DOHH2 (cell line): ENCODE measurements around the gene UBE4B.
"Not testable (repeated sequence)": the region's sequence is repeated elsewhere in the genome, so short reads cannot be mapped to it uniquely, and the experiment has no call there.

Experiments
- H3F3A ChIP-seq: fragments of 200-600 bp; sonication (generic), shearing (Covaris generic); 2 replicates; pipeline ENCODE4 v1.6.0; 2016; ENCODE audit warnings: antibody characterized with exemption, mild to moderate bottlenecking; ENCODE audit not compliant: control insufficient read depth, insufficient read depth
- H3K27ac ChIP-seq: fragments of 200-600 bp; sonication (generic); 2 replicates; pipeline ENCODE4 v1.5.1; 2014; ENCODE audit warnings: low read depth, mild to moderate bottlenecking, low read length, moderate library complexity
- H3K27me3 ChIP-seq: fragments of 200-600 bp; sonication (generic); 2 replicates; pipeline ENCODE4 v1.6.1; 2014; ENCODE audit warnings: mild to moderate bottlenecking, low read length, mixed read lengths; ENCODE audit not compliant: control insufficient read depth
- H3K36me3 ChIP-seq: fragments of 200-600 bp; sonication (generic); 2 replicates; pipeline ENCODE4 v1.6.1; 2014; ENCODE audit warnings: mild to moderate bottlenecking, low read length, moderate library complexity, mixed read lengths; ENCODE audit not compliant: control insufficient read depth
- H3K4me1 ChIP-seq: fragments of 200-600 bp; sonication (generic); 2 replicates; pipeline ENCODE4 v1.6.1; 2014; ENCODE audit warnings: mild to moderate bottlenecking, low read length, mixed read lengths; ENCODE audit not compliant: control insufficient read depth
- H3K4me2 ChIP-seq: fragments of 200-600 bp; sonication (generic); 2 replicates; pipeline ENCODE4 v1.6.0; 2014; ENCODE audit warnings: mild to moderate bottlenecking, low read length, moderate library complexity
- H3K4me3 ChIP-seq: fragments of 200-600 bp; sonication (generic); 2 replicates; pipeline ENCODE4 v1.5.1; 2014; ENCODE audit warnings: mild to moderate bottlenecking, low read length, mixed read lengths
- H3K79me2 ChIP-seq: fragments of 200-600 bp; sonication (generic); 2 replicates; pipeline ENCODE4 v1.6.1; 2014; ENCODE audit warnings: mild to moderate bottlenecking, low read length, mixed read lengths; ENCODE audit not compliant: control insufficient read depth
- H3K9me2 ChIP-seq: fragments of 200-600 bp; sonication (generic); replicated peaks from 2 replicates; pipeline ENCODE4 v1.6.1; 2014; ENCODE audit warnings: mild to moderate bottlenecking, low read length, mixed read lengths; ENCODE audit not compliant: control insufficient read depth
- H3K9me3 ChIP-seq: fragments of 200-600 bp; sonication (generic); 2 replicates; pipeline ENCODE4 v1.6.1; 2014; ENCODE audit warnings: antibody characterized with exemption, low read length, mixed read lengths; ENCODE audit not compliant: control insufficient read depth, insufficient read depth
- H4K20me1 ChIP-seq: fragments of 200-600 bp; sonication (generic); 2 replicates; pipeline ENCODE4 v1.6.0; 2014; ENCODE audit warnings: low read depth, mild to moderate bottlenecking, antibody characterized with exemption, low read length, moderate library complexity; ENCODE audit not compliant: control insufficient read depth, insufficient read depth
- EZH2phosphoT487 ChIP-seq: fragments of 200-600 bp; sonication (generic); IDR thresholded peaks from 2 replicates; pipeline ENCODE4 v1.6.1; 2017; ENCODE audit warnings: borderline replicate concordance, mild to moderate bottlenecking, antibody characterized with exemption, low read length, moderate library complexity, mixed read lengths
- TF ChIP-seq, protein P1 (sequence below): fragments of 200-600 bp; sonication (generic); IDR thresholded peaks from one replicate; pipeline ENCODE4 v1.5.1; 2014; ENCODE audit warnings: antibody characterized with exemption, mild to moderate bottlenecking, low read depth, low read length; ENCODE audit not compliant: poor library complexity, severe bottlenecking

Gene UBE4B

DNA sequence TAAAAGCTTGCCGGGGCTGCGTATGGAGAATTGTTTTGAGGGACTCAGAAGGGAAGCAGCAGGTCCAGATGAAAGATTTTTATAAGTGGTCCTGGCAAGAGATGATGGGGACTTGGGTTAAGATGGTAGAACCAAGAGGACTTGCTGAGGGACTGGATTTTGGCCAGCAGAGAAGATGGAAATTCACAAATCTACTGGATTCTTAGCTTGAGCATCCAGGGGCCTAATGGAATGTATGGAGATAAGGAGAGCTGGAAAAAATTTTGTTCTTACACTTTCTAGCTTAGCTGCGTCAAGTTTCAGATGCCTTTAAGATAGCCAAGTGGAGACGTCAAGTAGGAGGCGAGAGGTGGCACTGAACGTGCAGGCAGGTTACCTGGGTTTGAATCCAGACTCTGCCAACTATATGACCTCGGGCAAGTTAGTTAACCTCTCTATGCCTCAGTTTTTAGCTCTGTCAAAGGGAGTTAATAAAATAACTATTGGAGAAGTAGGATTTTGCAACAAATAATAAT lies 39.1 kb upstream of the UBE4B start:
- Histone ChIP-seq H3K79me2 (no peaks in the 10 kb centered on the region), H3K27me3 (peaks cover 10% of the 10 kb centered on the region), H3K4me2 (no peak overlapping the region), H3K4me3 (no peak overlapping the region), H3K36me3 (no peaks in the 10 kb centered on the region), H3K27ac (no peak overlapping the region), H3K9me3 (no peaks in the 10 kb centered on the region), H3K4me1 (no peaks in the 10 kb centered on the region), H3F3A (no peaks in the 10 kb centered on the region), H3K9me2 (no peaks in the 10 kb centered on the region), H4K20me1 (0 out of 2 replicates have a peak, but pooled peaks cover 3% of the 10 kb centered on the region)
- no peak for TF ChIP-seq EZH2phosphoT487
- TF ChIP-seq, protein P1, sequence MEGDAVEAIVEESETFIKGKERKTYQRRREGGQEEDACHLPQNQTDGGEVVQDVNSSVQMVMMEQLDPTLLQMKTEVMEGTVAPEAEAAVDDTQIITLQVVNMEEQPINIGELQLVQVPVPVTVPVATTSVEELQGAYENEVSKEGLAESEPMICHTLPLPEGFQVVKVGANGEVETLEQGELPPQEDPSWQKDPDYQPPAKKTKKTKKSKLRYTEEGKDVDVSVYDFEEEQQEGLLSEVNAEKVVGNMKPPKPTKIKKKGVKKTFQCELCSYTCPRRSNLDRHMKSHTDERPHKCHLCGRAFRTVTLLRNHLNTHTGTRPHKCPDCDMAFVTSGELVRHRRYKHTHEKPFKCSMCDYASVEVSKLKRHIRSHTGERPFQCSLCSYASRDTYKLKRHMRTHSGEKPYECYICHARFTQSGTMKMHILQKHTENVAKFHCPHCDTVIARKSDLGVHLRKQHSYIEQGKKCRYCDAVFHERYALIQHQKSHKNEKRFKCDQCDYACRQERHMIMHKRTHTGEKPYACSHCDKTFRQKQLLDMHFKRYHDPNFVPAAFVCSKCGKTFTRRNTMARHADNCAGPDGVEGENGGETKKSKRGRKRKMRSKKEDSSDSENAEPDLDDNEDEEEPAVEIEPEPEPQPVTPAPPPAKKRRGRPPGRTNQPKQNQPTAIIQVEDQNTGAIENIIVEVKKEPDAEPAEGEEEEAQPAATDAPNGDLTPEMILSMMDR, result no peak

DNA sequence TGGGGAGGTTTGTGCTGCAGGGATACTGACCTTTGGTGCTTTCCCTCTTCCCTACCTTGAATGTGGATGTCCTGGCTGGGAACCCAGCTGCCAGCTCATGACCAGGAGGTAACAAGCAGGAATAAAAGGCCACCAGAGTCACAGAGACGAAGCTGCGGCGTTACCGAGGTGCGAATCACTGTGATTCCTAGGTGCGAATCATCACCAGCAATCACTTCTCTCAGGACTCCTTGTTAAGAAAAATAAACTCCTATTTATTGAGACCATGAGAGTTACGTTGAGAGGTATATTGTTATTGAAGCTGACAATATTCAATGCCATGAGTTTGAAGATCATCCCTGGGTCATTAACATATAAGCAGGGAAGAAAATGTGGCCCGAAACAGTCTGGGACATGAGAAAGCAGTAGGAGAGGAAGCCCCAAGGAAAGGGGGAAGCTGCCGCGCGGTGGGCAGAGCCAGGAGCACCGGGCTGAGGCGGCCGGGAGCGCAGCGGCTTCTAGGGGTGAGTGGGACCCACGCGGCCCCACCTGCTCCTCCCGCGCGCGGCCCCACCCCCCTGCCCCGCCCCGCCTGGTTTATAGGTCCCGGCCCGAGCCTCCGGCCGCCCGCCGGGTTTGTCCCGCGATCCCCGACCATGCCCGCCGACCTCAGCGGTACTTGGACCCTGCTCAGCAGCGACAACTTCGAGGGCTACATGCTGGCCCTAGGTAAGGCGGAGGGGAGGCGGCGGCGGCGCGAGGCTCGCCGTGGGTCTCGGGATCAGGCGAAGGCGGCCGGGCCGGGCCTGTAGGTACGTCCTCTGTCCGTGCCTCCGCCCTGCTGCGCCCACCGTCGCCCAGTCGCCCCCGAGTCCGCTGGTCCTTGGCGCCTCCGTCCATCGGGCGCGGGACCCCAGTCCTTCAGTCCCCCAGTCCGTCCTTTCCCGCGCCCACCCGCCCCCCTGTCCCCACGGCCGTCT lies 35.9 kb upstream of the UBE4B start, which contains the start of gene RBP7:
RBP7 (plus strand) TSS at position 605 of the 959 bp plus-strand sequence; CDS start at position 636, 31 bp downstream.
- H4K20me1 ChIP-seq, result 0 out of 2 replicates have a peak, but pooled peaks cover 3% of the 10 kb centered on the region
- no peaks in the 10 kb centered on the region for H3K9me2 ChIP-seq
- H3K27ac ChIP-seq, result no peak within 1 kb of the TSS
- TF ChIP-seq, protein P1, result no peak
- peak; percentile 55; the same call in 1 of the 2 replicates for TF ChIP-seq EZH2phosphoT487
- H3F3A ChIP-seq, result no peaks in the 10 kb centered on the region
- no peaks in the 10 kb centered on the region for H3K79me2 ChIP-seq
- no peaks in the 10 kb centered on the region for H3K36me3 ChIP-seq
- peak within 1 kb of the TSS; percentile 11; the same call in 1 of the 2 replicates for H3K4me2 ChIP-seq
- H3K4me1 ChIP-seq, result no peaks in the 10 kb centered on the region
- H3K27me3 ChIP-seq, result peaks cover 7% of the 10 kb centered on the region
- no peaks in the 10 kb centered on the region for H3K9me3 ChIP-seq
- H3K4me3 ChIP-seq, result no peak within 1 kb of the TSS

DNA sequence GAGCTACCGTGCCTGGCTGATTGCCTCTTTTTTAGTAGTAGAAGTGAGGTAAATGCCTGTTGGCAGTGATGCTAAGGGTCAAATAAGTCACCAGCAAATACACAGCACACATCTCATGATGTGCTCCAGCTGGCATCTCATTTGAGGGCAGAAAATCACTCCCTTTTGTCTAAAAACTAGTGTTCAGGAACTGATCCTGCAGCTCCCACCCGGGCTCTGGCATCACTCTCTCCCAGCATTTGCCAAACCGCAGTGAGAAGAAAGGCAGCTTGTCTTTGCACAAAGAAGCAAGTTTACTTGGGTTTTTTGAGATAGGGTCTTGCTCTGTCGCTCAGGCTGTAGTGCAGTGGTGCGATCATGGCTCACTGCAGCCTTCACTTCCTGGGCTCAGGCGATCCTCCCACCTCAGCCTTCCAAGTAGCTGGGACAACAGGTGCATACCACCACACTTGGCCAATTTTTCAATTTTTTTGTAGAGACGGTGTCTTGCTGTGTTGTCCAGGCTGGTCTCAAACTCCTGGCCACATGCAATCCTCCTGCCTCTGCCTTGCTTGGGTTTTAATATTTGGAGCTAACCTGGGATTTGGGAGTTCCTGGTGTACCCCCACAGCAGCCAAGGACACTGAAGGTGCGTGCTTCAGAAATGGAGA lies 31.6 kb upstream of the UBE4B start:
- H3K4me2 ChIP-seq, result no peak overlapping the region
- H3K9me2 ChIP-seq, result no peaks in the 10 kb centered on the region
- no peaks in the 10 kb centered on the region for H3K9me3 ChIP-seq
- no peak overlapping the region for H3K27ac ChIP-seq
- peaks cover 7% of the 10 kb centered on the region for H3K27me3 ChIP-seq
- no peaks in the 10 kb centered on the region for H3K79me2 ChIP-seq
- H4K20me1 ChIP-seq, result 0 out of 2 replicates have a peak, but pooled peaks cover 3% of the 10 kb centered on the region
- H3K4me3 ChIP-seq, result no peak overlapping the region
- no peaks in the 10 kb centered on the region for H3K4me1 ChIP-seq
- H3K36me3 ChIP-seq, result no peaks in the 10 kb centered on the region
- H3F3A ChIP-seq, result no peaks in the 10 kb centered on the region
- no peak for TF ChIP-seq EZH2phosphoT487

DNA sequence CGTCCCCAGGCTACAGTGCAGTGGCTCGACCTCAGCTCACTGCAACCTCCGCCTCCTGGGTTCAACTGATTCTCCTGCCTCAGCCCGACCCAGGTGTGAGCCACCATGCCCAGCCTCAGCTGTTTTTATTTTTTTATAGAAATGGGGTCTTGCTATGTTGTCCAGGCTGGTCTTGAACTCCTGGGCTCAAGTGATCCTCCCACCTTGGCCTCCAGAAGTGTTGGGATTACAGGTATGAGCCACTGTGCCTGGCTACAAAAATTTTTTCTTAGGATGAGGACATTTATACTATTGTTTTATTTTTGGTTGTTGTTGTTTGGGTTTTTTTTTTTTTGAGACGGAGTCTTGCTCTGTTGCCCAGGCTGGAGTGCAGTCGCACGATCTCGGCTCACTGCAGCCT lies 27.5 kb upstream of the UBE4B start:
- not testable (repeated sequence) for H3K4me1 ChIP-seq, H3K4me2 ChIP-seq, H3K9me2 ChIP-seq, H3K27me3 ChIP-seq, H3K9me3 ChIP-seq, H3K27ac ChIP-seq, H3K4me3 ChIP-seq, H3K36me3 ChIP-seq, H3K79me2 ChIP-seq, H4K20me1 ChIP-seq, H3F3A ChIP-seq
